ENCODE results near the gene ATP13A4. TPM values are rescaled to one million over a fixed set of nuclear protein-coding genes. Genes with fewer than 3 reads are reported as not detected.

The ATP13A4 gene
- total RNA-seq, 1 donor from 2014 or later: 3.4 TPM

DNA sequence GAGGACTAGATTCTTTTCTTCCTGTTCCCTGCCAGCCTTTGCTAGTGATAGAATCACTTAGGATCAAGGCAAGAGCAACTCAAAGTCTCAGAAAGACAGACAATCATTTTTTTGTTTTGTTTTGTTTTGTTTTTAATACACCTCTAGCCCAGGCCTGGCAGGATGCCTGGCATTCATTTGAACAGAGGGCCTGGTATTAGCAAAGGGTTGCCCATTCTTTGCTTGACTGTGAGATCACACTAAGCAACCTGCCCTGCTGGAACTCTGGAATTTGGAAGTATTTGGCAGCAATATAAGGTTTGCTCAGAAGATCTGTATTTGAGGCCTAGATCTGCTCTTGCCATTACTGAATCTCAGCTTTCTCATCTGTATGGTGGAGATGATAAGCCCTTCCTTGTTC, 154.4 kb downstream of the ATP13A4 start:
- intact Hi-C loops (cut with micrococcal nuclease): no loop called here
- CTCF ChIA-PET: no interaction called here
- TF ChIP-seq, protein P1, sequence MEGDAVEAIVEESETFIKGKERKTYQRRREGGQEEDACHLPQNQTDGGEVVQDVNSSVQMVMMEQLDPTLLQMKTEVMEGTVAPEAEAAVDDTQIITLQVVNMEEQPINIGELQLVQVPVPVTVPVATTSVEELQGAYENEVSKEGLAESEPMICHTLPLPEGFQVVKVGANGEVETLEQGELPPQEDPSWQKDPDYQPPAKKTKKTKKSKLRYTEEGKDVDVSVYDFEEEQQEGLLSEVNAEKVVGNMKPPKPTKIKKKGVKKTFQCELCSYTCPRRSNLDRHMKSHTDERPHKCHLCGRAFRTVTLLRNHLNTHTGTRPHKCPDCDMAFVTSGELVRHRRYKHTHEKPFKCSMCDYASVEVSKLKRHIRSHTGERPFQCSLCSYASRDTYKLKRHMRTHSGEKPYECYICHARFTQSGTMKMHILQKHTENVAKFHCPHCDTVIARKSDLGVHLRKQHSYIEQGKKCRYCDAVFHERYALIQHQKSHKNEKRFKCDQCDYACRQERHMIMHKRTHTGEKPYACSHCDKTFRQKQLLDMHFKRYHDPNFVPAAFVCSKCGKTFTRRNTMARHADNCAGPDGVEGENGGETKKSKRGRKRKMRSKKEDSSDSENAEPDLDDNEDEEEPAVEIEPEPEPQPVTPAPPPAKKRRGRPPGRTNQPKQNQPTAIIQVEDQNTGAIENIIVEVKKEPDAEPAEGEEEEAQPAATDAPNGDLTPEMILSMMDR (IDR thresholded peaks at IDR 0.05): no peak
- H3K4me3 Mint-ChIP-seq: no peak overlapping the region
- H3K36me3 Mint-ChIP-seq (ENCODE audit: low read depth): no peaks in the 10 kb centered on the region
- no peaks in the 10 kb centered on the region for H3K4me1 Mint-ChIP-seq
- no peak overlapping the region for H3K27ac Mint-ChIP-seq
- no peak for ATAC-seq (ENCODE audit: low read depth)
- POLR2A ChIA-PET: no interaction called here
- H3K9me3 Mint-ChIP-seq: no peaks in the 10 kb centered on the region
- no peak for DNase-seq
- peaks cover 3% of the 10 kb centered on the region for H3K27me3 Mint-ChIP-seq

DNA sequence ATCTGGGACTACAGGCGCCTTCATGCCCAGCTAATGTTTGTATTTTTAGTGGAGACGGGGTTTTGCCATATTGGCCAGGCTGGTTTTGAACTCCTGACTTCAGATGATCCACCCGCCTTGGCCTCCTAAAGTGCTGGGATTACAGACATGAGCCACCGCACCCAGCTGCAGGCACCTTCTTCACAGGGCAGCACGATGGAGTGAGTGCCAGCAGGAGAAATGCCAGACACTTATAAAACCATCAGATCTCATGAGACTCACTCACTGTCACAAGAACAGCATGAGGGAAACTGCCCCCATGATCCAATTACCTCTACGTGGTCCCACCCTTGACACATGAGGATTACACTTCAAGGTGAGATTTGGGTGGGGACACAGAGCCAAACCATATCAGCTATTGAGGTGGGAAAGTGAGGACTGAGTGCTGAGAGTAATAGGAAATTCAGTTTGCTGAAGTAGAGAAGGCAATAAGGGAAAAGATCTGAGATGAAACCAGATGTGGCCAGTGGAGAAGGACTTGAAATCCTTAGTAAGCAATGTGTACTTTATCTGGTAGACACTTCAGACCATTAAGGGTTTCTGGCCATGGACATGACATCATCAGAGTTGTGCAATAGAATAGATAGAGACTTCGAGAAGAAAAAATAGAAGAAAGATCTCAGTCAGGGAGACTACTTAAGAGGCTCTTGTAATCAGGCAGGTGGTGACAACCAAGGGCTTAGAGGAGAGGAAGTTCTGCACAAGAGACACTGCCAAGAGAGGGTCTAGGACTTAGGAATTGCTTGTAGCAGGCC, 158.0 kb downstream of the ATP13A4 start:
- Mint-ChIP-seq H3K9me3 (no peaks in the 10 kb centered on the region), H3K27ac (no peak overlapping the region), H3K4me1 (no peaks in the 10 kb centered on the region), H3K27me3 (peaks cover 3% of the 10 kb centered on the region), H3K4me3 (no peak overlapping the region), H3K36me3 (ENCODE audit: low read depth) (no peaks in the 10 kb centered on the region)
- ChIA-PET POLR2A (no interaction called here), CTCF (no interaction called here)
- no peak for DNase-seq
- intact Hi-C loops (cut with micrococcal nuclease): no loop called here
- ATAC-seq (ENCODE audit: low read depth): no peak
- TF ChIP-seq, protein P1 (IDR thresholded peaks at IDR 0.05): no peak

DNA sequence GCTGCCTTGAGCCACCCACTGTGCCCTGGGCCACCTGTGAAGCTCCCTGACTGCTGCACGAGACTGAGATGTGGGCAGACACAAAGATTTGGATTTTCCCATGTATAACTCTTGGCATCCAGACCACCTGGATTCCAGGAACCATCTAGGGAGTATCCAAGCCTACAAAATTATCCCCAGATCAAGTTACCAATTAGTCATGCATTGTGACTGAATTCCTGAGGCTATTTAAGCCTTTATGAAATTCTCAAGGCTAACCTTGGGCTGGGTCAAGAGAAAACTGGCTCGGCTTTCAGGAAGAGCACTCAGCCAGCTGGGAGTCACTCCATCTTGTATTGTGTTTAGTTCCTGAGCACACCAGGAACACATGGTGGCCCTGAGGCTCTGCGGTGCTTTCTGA, 162.8 kb downstream of the ATP13A4 start:
- Mint-ChIP-seq H3K9me3 (no peaks in the 10 kb centered on the region), H3K27ac (no peak overlapping the region), H3K4me1 (no peaks in the 10 kb centered on the region), H3K27me3 (peaks cover 8% of the 10 kb centered on the region), H3K4me3 (no peak overlapping the region), H3K36me3 (ENCODE audit: low read depth) (no peaks in the 10 kb centered on the region)
- intact Hi-C loops (cut with micrococcal nuclease): no loop called here
- ATAC-seq (ENCODE audit: low read depth) (no peak), DNase-seq (no peak)
- ChIA-PET CTCF (no interaction called here), POLR2A (no interaction called here)
- TF ChIP-seq, protein P1 (IDR thresholded peaks at IDR 0.05): no peak

DNA sequence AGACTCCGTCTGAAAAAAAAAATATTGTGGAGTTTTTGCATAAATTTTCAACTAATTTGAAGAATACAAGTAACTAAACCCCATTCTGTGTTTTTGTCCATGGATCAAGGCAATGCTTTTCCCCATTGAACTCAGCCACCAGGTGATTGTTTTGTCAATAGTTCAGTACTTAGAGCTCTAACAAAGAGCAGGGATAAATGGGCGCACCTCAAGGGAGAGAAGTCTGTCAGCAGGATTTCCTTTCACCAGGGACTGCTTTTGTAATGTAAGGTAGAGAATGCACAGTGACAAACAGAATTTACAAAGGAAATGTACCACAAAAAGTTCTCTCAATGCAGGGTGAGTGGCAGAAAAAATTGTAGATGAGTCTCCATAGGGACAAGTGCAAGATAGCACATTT, 165.4 kb downstream of the ATP13A4 start:
- Mint-ChIP-seq H3K27me3 (peaks cover 5% of the 10 kb centered on the region), H3K4me1 (no peaks in the 10 kb centered on the region), H3K36me3 (ENCODE audit: low read depth) (no peaks in the 10 kb centered on the region), H3K9me3 (no peaks in the 10 kb centered on the region), H3K27ac (no peak overlapping the region), H3K4me3 (no peak overlapping the region)
- TF ChIP-seq, protein P1 (IDR thresholded peaks at IDR 0.05): no peak
- intact Hi-C loops (cut with micrococcal nuclease): no loop called here
- DNase-seq (no peak), ATAC-seq (ENCODE audit: low read depth) (no peak)
- ChIA-PET CTCF (no interaction called here), POLR2A (no interaction called here)

DNA sequence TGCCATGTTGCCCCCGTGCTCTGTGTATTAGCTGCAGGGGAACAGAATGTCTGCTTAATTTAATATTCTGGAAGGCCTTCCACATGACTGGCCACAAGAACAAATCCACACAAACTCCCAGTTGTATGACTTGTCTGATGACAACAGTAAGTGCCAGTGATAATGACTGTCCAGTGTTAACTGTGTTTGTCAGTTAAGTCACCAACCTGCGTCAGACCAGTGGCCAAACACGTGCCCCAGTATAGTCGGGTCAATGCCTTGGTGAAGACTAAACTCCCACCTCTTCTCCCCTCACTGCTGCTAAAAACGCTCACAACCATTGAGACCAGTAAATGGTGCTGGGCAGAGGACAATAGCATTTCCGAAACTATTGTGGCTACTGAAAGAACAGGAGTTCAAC, 166.3 kb downstream of the ATP13A4 start:
- H3K4me3 Mint-ChIP-seq: no peak overlapping the region
- TF ChIP-seq, protein P1 (IDR thresholded peaks at IDR 0.05): no peak
- ATAC-seq (ENCODE audit: low read depth) (no peak), DNase-seq (no peak)
- no peaks in the 10 kb centered on the region for H3K9me3 Mint-ChIP-seq
- CTCF ChIA-PET: no interaction called here
- intact Hi-C loops (cut with micrococcal nuclease): no loop called here
- H3K27me3 Mint-ChIP-seq: peaks cover 5% of the 10 kb centered on the region
- H3K36me3 Mint-ChIP-seq (ENCODE audit: low read depth): no peaks in the 10 kb centered on the region
- no peaks in the 10 kb centered on the region for H3K4me1 Mint-ChIP-seq
- H3K27ac Mint-ChIP-seq: no peak overlapping the region
- POLR2A ChIA-PET: no interaction called here

All from activated B cell treated with CpG ODN at 0.5 μM for 24 hours (primary cell).